Stimulated activated CD8-positive, alpha-beta memory T cell treated with anti-CD3 and anti-CD28 coated beads, Interleukin-4, amount 100 ng/mL, for 4 hours (primary cell): ENCODE data around the gene MPZL2.

Experiments used
- DNase-seq, 2 donors: peaks; one replicate each; pipeline ENCODE4 v3.0.0-alpha.2; 2020; ENCODE audit warnings: low read depth in 2 of 2, low spot score in 1 of 2

The MPZL2 gene

GRCh38 chr11:118223570-118223969, 40.5 kb downstream of the MPZL2 start:
- DNase-seq: no peak

DNA sequence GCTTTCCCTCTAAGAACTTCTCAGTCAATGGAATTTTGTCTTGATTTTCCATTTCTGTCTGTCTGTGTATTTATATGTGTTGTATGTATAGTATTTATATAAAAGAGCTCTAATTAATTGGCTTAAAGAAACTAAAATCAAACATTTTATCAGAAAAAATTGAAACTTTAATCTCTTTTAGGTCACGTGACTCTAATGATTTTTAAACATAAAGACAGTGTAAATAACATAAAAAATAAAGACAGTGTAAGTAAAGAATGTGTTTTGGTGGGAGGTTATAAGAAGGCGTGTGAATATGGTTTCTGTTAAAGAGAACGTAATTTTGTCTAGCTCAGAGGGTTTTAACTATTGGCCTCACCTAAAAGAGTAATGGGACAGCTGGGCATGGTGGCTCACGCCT, 41.7 kb downstream of the MPZL2 start:
- no peak for DNase-seq

GRCh38 chr11:118221419-118221818, 42.7 kb downstream of the MPZL2 start:
- no peak for DNase-seq

GRCh38 chr11:118219732-118220131, 44.4 kb downstream of the MPZL2 start:
- no peak for DNase-seq

DNA sequence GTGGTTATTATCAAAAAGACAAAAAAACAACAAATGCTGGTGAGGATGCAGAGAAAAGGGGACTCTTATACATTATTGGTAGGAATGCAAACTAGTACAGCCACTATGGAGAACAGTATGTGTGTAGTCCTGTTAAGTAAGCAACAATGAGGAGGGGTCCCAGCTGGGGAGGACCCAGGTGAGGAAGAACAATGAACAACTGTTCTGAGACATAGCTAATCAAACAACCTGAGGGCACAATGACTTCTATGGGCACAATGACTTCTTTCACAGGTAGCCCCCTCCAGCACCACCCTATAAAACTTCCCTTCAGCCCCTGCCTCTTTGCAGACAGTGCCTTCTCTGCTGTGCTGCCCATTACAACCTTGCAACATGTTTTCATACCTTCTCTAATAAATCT, 44.9 kb downstream of the MPZL2 start:
- no peak for DNase-seq

DNA sequence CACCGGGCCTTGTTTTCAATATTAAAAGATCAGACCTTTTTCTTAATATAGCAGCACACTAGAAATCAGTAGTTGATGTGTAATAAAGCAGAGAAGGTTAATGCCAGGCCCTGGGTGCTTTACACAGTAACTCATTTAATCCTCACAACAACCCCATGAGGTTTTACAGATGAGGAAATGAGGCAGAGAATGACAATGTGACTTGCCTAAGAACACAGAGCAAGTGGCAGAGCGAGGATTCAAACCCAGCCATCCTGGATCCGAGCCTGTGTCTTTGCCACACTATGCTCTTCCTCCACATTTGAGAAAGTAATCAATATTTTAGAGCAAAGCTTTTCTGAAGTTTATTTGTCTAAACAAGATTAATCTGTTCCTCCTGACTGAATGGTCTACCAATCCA, 46.5 kb downstream of the MPZL2 start:
- DNase-seq: no peak

DNA sequence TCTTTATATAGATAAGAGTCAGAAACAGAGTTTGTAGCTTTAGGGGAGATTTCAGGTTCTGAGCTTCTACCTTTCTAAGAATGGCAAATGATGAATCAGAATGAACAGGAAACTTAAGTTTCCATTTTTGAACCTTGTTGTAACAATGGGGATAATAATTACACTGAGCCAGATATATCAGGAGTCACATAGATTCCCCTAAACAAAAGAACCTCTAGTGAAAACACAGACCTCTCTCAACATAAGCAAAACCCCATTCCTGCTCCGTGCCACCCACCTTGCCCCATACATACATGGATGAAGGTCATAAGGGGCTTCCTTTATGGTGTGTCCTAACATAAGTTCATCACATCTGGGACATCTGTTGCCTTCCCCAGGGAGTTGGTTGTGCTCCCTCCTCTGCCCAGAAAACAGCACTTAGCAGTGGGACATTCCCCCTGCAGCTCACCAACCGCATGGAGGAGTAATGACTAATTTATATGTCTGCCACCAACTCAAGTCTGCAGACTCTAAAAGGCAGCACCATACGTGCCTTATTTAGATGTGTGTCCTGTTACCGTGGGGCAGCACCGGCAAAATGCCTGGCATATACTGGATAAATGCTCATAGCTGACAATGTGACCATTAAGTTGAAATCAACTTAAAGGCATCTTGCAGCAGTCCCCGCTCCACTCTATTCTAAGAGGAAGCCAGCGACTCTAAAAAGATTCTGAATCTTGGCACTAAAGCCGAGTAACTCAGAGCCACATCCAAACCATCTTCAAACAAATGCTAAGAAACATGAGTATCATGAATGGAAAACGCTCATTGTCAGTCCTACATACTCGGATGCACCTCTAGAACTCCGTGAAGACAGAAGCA, 47.2 kb downstream of the MPZL2 start:
- peak in 1 of 2 donors; percentile 40 for DNase-seq

GRCh38 chr11:118215765-118216164, 48.3 kb downstream of the MPZL2 start:
- DNase-seq: no peak

- no peak for DNase-seq
Observed at GRCh38 chr11:118215262-118215661, 48.8 kb downstream of the MPZL2 start.

GRCh38 chr11:118214210-118214914, 49.7 kb downstream of the MPZL2 start:
- DNase-seq: no peak

DNA sequence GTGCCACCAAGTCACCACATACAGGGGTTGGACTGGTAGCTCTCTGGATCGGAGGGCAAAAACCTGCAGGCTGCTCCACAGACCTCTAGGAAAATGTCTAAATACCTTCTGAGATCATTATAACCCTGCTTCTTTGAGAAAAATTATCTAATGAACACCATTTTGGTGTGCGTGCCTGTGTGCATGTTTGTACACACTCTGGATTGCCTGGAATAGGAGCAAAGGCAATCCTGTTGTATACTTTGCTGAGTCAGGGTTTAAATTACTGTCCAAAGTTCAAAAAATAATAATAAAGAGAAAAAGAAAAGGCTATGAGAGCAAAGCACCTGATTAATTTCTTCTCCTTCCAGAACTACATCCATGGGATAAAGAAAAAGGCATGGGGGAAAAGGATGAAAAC, 50.3 kb downstream of the MPZL2 start:
- DNase-seq: no peak

DNA sequence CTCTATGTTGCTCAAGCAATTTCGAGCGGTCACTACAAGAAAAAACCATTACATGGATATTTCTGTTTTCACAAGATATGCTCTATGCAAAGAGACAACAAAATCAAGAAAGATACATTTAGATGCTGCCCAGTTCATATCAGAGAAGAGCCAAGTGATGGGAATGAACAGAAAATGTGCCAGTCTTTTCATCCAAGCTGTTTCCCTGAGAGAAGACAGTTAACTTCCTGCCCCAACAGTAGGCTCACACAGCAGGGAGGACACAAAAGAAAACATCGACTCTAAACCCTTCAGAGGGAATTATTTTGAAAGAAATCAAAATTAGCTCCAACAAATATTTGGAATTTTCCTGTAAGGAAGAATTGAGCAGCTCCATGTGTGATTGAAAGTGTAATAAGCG, 50.9 kb downstream of the MPZL2 start:
- DNase-seq: no peak

DNA sequence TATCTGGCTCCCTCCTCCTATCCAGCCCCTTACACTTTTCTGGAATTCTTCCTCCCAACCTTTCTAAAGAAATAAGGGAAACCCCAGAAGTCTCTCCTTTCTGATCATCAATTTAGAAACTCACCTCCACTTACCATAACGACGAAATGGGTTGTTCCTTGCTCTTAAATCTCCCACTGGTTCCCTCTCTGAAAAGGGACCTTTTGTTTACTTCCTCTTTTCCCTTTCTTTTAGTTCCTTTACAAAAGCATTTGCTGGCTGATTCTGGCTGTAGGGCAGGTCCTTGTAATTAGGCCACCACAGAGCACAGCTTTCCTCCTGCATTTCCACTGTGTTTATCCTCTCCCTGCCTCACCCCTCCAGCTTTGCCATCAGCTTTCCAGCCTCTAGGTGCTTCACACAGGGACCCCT, 51.3 kb downstream of the MPZL2 start:
- DNase-seq: no peak

GRCh38 chr11:118212131-118212725, 51.9 kb downstream of the MPZL2 start:
- DNase-seq: no peak

GRCh38 chr11:118211006-118211405, 53.1 kb downstream of the MPZL2 start:
- DNase-seq: no peak

DNA sequence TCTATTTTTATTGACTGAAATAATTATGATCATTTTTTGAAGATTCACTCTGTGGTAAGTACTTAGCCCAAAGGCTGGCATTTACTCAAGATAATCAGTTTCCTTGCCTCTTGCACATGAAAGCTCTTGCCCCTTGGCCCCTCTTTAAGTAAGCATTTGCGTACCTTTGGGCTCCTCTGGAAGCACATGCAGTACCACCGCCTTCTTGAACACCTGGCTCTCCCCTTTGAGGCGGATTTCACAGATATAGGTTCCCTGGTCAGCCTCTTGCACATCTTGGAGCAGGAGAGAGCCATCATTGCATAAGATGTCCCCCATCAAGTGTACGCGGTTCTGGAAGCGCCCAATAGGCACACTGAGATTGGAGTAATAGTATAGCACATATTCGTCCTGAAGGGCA, 53.8 kb downstream of the MPZL2 start:
- no peak for DNase-seq

GRCh38 chr11:118209033-118209432, 55.1 kb downstream of the MPZL2 start:
- no peak for DNase-seq

GRCh38 chr11:118207079-118207478, 57.0 kb downstream of the MPZL2 start:
- no peak for DNase-seq

DNA sequence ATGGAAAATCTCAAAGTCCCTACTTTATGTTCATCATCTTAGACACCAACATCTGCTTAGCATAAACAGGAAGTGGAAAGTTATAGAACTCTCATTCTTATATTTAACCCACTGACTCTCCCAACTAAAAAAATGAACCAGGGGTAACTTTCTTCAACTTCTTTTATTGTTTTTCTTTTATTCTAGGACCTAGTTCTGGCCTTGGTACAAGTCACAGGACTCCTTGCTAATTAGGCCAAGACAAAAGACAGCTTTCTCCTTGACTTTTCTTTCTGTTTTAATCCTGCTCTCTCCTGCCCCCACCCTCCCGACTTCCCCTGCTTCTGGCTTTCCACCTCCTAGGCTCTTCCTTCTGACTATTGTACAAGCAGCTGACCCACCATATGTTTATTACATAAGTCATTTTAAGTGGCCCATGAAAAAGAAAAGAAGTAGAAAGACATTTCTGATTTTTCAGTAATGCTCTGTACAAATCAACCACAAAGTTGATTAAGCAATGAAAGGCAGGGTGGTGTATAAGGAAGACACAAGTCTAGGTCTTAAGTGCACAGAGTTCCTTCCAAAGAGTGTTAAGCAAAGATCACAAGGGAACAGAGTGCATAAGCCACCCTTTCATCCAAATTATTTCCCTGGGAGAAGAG, 57.6 kb downstream of the MPZL2 start:
- DNase-seq: no peak

DNA sequence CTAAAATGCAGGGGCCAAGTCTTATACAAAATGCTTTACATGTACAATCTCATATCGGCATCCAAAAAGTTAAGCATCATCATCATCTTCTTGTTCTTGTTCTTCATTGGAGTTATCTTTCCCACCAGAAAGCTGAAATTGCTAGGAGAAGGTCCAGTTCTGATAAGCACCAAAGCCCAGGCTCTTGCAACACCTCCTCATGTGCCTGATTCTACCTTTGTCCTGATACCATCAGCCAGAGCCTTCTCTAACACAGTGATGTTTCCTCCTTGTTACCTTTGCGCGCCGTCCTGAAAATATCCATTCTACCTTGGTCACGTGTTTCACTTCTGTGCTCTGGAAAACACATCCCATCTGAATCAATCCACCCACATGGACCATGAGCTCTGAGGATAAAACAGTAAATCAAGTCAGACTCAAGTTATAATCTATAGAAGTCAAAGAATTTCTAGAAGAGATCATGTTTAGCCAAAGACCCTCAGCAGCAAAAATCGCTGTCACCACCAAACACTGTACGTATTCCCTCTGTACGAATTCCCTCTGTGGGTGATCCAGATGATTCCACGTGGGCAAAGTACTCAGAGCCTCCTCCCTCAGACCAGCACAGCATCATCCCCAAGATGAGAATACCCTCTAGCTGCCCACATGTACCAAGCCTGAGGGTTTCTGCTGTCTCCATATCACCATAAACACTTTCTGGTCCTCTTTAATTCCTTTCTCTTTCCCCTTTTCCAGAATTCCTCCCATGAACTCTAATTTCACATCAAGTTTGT, 58.3 kb downstream of the MPZL2 start:
- DNase-seq: no peak
